Omental fat pad (tissue), 4 donors: ENCODE data around the gene LMNA. TPM values are rescaled to one million over a fixed set of nuclear protein-coding genes. Genes with fewer than 3 reads are reported as not detected.
"Not testable (repeated sequence)": the region's sequence is repeated elsewhere in the genome, so short reads cannot be mapped to it uniquely, and the experiment has no call there.

ENCODE experiments used
- ATAC-seq: fragments of 150-250 bp; one replicate; pipeline ENCODE4 v1.9.1; 2016; ENCODE audit warnings: mild to moderate bottlenecking, moderate library complexity; ENCODE audit not compliant: low FRiP score
- DNase-seq: peaks from one replicate; pipeline ENCODE4 v3.0.0-alpha.2; 2019; ENCODE audit warnings: low spot score
- total RNA-seq, 4 donors: library from RNA; depleted of rRNA; stranded (reverse); fragments of >200 nt; gene quantifications; one replicate each; pipeline ENCODE4 v1.1.0, GENCODE V29; 2016
- TF ChIP-seq, protein P1 (sequence below), 3 donors: fragments of 450-650 bp; IDR thresholded peaks; one replicate each; pipeline ENCODE4 v1.5.1; 2016 to 2017; ENCODE audit warnings: antibody characterized with exemption in 3 of 3, mild to moderate bottlenecking in 3 of 3, moderate library complexity in 2 of 3

LMNA gene
- total RNA-seq, 4 donors from 2014 or later: 288 to 1,820 (median 589) TPM

- ATAC-seq: no peak
- TF ChIP-seq, protein P1, sequence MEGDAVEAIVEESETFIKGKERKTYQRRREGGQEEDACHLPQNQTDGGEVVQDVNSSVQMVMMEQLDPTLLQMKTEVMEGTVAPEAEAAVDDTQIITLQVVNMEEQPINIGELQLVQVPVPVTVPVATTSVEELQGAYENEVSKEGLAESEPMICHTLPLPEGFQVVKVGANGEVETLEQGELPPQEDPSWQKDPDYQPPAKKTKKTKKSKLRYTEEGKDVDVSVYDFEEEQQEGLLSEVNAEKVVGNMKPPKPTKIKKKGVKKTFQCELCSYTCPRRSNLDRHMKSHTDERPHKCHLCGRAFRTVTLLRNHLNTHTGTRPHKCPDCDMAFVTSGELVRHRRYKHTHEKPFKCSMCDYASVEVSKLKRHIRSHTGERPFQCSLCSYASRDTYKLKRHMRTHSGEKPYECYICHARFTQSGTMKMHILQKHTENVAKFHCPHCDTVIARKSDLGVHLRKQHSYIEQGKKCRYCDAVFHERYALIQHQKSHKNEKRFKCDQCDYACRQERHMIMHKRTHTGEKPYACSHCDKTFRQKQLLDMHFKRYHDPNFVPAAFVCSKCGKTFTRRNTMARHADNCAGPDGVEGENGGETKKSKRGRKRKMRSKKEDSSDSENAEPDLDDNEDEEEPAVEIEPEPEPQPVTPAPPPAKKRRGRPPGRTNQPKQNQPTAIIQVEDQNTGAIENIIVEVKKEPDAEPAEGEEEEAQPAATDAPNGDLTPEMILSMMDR (IDR thresholded peaks at IDR 0.05): no peak
- DNase-seq: no peak
Measured at GRCh38 chr1:156124557-156125483, 10.3 kb downstream of the LMNA start.

DNA sequence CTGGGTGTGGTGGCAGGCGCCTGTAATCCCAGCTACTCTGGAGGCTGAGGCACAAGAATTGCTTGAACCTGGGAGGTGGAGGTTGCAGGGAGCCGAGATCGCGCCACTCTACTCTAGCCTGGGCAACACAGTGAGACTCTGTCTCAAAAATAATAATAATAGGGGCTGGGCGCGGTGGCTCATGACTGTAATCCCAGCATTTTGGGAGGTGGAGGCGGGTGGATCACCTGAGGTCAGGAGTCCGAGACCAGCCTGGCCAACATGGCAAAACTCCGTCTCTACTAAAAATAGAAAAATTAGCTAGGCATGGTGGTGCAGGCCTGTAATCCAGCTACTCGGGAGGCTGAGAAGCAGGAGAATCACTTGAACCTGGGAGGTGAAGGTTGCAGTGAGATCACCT lies 11.0 kb downstream of the LMNA start:
- not testable (repeated sequence) for DNase-seq, ATAC-seq

GRCh38 chr1:156126043-156126629 lies 11.6 kb downstream of the LMNA start:
- DNase-seq (peak; percentile 88), ATAC-seq (peak; percentile 64)
- TF ChIP-seq, protein P1 (IDR thresholded peaks at IDR 0.05): no peak

- TF ChIP-seq, protein P1 (IDR thresholded peaks at IDR 0.05): no peak
- DNase-seq: no peak
- ATAC-seq: peak; percentile 6
Measured at GRCh38 chr1:156126630-156127534, 12.4 kb downstream of the LMNA start.

DNA sequence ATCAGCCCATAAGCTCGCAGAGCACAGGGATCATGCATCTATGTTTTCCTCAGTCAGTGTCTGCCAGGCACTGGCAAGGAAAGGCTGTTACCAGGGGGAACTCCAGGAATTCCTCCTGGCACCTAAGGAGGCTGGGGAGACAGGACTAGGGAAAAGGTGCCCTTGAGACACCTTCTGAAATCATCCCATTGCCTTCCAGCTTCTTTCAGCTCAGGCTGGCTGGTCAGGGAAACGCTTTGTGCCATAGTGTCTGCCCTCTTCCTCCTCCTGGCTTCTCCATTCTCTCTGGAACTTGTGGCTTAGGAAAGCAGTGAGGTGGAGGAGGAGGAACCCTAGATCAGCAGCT lies 13.8 kb downstream of the LMNA start:
- TF ChIP-seq, protein P1 (IDR thresholded peaks at IDR 0.05): no peak
- ATAC-seq: no peak
- no peak for DNase-seq

- ATAC-seq: no peak
- no peak for DNase-seq
- TF ChIP-seq, protein P1 (IDR thresholded peaks at IDR 0.05): no peak
Measured at GRCh38 chr1:156128654-156129597, 14.4 kb downstream of the LMNA start.
